ENCODE results near the gene GPR55.

GPR55 gene

GRCh38 chr2:230865766-230866755 is 59.0 kb downstream of the GPR55 start:
- DNase-seq = peak; percentile 16

GRCh38 chr2:230865307-230865765 is 59.7 kb downstream of the GPR55 start:
- no peak for DNase-seq

DNA sequence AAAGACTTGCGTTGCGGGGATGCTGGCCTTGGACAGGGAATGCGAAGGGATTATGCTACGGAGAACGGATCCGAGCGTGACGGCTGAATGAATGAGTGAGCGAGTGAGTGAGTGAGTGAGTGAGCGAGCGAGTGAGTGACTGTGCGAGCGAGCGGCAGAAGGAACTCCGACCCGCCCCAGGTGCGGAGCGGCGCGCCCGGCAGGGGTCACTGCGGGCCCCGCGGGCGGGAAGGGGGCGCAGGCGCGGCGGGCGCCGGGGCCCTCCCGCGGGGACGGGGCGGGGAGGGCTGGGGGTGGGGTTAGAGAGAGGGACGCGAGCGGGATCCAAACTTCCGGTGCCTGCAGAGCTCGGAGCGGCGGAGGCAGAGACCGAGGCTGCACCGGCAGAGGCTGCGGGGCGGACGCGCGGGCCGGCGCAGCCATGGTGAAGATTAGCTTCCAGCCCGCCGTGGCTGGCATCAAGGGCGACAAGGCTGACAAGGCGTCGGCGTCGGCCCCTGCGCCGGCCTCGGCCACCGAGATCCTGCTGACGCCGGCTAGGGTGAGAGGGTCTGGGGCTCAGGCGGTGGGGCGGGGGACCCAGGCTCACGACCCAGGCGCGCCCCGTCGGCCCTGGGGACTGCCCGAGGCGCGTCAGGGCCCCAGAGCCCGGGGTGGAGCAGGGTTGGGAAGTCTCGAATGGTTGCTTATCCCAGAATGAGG is 60.3 kb downstream of the GPR55 start, which contains the start of gene ITM2C:
Gene ITM2C, plus strand, starts transcription at position 338 of the 702 bp plus-strand sequence. Its CDS starts 84 bp downstream, at position 422.
- peak; percentile 71 for DNase-seq

- DNase-seq = no peak
These were observed 60.9 kb downstream of the GPR55 start for GRCh38 chr2:230864122-230864604.

DNA sequence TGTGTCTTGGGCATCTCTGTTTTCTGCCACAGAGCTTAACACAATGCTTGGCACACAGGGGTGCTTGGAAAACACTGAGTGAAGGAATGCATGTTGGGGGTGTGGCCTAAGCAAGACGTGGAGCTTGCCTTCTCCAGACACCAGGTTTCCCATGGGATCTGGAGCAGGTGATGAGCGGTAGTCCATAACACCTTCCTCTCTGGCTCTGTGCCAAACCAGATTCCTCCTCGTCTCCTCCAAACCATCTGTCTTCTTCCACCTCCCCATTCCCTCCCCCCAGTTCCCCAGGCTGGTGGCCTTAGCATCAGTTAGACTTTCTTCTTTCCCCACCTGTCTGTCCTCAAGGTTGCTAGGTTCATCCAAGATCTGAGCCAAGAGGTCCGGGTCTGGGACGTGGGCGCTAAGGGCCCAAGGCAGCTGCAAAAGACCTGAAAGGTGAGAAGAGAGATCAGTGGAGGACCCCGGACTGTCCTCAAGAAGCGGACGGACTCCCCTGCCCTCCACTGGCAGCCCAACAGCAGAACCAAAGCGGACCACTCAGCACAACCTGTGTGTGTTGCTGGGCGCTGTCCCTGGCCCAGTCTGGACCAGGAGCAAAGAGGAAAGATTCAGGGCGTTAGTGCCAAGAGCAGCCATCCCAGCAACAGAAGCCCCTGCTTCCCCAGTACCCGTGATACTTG is 61.5 kb downstream of the GPR55 start:
- DNase-seq = no peak

DNA sequence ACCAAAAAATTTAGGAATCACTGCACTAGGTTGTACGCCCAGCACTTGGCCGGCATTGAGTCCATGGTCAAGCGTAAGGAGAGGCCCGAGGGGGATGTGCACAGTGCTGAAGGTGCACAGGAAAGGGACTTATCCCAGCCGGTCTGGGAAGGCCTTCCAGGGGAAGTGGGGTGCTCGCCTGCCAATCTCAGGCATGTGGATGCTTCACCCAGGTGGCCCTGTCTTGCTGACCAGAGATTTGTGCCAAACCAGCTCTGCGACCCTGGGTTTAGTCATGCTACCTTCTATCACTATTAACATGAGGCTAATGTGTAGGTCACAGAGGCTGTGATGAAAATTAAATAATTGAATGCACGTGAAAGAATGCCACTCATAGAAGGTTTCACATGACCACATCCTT is 62.0 kb downstream of the GPR55 start:
- DNase-seq = no peak

DNA sequence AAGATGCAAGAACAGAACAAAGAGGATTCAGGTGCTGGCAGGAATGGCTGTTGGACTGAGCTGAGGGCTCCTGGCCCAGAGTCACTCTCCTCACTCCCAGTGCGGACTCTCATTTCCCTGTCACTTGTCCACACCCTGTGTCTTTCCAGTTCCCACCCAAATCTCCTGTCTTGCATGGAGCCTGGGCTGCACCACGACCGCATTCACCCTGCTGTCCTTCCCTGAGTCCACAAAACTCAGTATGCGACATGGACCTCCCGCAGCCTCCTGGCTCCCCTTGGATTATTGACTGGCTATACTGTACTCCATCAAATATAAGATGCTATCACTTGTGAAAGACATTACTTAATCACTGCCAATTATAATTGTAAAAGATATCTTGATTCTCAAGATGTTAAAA is 62.8 kb downstream of the GPR55 start:
- no peak for DNase-seq

DNA sequence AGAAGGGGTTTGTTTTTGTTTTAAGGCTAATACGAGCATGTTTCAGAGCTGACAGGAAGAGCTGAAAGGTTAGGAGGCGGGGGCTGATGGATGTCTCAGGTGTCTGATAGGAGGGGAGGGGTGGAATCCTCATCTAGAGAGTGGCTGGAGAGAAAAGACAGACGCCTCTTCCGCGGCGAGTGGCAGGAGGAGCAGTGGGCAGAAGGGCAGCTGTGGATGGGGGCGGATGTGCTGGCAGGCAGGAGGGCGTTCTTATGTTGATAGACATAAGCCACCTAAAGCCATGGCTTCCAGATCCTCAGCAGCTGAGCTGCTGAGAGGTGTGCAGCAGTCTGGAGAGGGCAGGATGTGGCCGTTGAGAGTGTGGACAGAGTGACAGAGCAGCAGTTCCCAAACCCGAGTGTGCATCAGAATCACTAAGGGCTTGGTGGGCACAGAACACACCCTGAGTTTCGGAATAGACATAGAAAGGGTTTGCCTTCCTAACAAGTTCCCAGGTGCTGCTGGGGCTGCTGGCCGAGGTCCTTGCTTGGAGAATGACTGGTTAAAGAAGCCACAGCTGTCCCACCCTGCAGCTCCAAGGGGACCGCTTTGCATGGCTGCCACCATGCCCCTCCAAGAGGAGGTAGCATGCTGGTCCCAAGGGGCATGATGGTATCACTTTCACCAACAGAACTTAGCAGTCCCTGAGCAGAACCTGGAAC is 63.3 kb downstream of the GPR55 start:
- DNase-seq = peak; percentile 84
